SU-DHL-6 (cell line): ENCODE data around the gene RAP1GAP2.

Experiments used
- CTCF ChIP-seq: fragments of 200-600 bp; sonication (generic); IDR thresholded peaks from one replicate; pipeline ENCODE4 v1.5.1; 2017; ENCODE audit warnings: antibody characterized with exemption, mild to moderate bottlenecking, low read length, moderate library complexity; ENCODE audit not compliant: insufficient read depth, poor library complexity, severe bottlenecking
- EZH2phosphoT487 ChIP-seq: fragments of 200-600 bp; sonication (generic), shearing (Covaris generic); conservative IDR thresholded peaks from 2 replicates; pipeline ENCODE4 v1.6.1; 2018; ENCODE audit warnings: mild to moderate bottlenecking, antibody characterized with exemption, low read length, moderate library complexity, mixed read lengths

- peak; percentile 45 for TF ChIP-seq CTCF
- TF ChIP-seq EZH2phosphoT487: no peak
These were observed 32.3 kb downstream of the RAP1GAP2 start for GRCh38 chr17:2828397-2829038.
